NCI-H2081 (cell line): Measurements from ENCODE around the gene ISG15.

Experiments used
- DNase-seq, 2 experiments: peaks; one replicate each; lab custom pipeline; 2025; lab: John Stamatoyannopoulos, UW

The ISG15 gene

GRCh38 chr1:1013105-1013921 is at the start of gene ISG15:
ISG15 (plus strand) TSS chr1:1013497; CDS start chr1:1013574, 77 bp downstream.
- peak; percentile 29 to 74 for DNase-seq

DNA sequence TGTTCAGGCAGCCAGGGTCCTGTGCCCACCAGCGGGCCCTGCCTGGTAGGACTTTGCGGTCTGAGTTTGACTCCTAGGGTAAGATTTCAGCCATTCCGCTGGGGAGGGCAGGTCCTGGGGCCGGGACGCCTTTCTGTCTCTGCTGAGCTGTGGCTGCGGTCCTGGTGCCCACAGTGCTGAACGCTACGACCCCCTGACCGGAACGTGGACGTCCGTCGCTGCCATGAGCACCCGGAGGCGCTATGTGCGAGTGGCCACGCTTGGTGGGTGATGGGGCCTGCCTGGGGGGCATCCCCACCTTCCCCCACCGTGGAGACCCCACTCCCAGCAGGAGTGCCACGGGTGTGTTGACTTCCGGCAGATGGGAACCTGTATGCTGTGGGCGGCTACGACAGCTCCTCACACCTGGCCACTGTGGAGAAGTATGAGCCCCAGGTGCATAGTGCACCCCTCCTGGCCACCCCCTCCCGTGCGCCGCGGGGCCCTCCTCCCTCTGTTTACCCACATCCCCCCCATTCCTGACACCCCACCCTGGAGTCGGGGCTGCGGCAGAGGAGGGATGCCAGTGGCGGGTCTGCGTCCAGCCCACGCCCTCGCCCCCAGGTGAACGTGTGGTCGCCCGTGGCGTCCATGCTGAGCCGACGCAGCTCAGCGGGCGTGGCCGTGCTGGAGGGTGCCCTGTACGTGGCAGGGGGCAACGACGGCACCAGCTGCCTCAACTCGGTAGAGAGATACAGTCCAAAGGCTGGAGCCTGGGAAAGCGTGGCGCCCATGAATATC is 49.4 kb upstream of the ISG15 start:
- DNase-seq: no peak

DNA sequence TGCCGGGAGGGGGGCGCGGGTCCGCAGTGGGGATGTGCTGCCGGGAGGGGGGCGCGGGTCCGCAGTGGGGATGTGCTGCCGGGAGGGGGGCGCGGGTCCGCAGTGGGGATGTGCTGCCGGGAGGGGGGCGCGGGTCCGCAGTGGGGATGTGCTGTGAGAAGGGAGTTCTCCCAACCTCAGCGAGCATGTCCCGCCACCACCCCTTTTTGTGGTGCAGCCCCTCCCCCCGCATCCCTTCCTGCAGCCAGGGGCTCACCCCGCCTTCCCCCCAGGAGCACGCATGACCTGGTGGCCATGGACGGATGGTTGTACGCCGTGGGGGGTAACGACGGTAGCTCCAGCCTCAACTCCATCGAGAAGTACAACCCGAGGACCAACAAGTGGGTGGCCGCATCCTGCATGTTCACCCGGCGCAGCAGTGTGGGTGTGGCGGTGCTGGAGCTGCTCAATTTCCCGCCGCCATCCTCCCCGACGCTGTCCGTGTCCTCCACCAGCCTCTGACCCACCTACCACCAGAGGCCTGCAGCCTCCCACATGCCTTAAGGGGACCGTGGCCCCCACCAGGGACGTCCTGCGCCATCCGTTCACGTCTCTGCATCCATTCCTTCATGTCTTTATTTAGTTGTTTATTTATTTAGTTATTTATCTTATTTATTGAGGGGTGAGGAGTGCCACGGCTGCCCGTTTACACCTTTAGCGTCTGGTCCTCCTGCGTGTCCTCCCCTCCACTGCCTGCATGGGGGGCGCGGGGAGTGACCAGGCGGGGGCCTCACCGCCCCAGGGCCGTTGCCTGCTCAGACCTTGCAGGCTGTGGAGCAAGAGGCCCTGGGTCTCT is 48.4 kb upstream of the ISG15 start:
- no peak for DNase-seq

- DNase-seq: no peak
Observed at GRCh38 chr1:965526-966134, 47.7 kb upstream of the ISG15 start.

GRCh38 chr1:966135-966703 is 47.1 kb upstream of the ISG15 start, which contains the start of gene PLEKHN1:
PLEKHN1 (plus strand) TSS chr1:966482; CDS start chr1:966532, 50 bp downstream.
- no peak for DNase-seq

DNA sequence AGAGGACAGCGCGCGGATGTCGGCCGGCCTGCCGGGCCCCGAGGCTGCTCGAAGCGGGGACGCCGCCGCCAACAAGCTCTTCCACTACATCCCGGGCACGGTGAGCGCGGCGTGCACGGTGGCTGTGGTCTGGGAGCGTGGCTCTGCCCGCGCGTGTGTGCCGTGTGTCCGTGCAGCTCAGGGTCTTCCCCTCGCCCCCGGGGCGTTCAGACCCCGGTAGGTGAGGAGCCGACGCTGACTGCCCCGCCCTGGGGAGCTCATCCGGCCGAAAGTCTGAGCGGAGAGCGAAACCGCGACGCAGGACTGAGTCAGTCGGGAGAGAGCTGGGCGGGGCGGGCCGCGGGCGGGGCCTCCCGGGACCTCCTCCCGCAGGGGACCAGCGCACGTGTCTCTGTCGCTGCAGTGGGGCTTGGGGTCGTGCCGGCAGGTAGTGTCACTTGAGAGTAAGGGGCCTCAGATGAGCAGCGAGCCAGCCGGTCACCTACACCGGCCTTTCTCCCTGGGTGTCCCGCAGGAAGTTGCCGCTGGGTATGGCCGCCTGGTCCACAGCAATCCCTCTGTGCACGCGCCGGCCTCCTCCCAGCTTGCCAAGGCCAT is 46.5 kb upstream of the ISG15 start:
- DNase-seq: peak in 1 of 2 experiments; percentile 6

DNA sequence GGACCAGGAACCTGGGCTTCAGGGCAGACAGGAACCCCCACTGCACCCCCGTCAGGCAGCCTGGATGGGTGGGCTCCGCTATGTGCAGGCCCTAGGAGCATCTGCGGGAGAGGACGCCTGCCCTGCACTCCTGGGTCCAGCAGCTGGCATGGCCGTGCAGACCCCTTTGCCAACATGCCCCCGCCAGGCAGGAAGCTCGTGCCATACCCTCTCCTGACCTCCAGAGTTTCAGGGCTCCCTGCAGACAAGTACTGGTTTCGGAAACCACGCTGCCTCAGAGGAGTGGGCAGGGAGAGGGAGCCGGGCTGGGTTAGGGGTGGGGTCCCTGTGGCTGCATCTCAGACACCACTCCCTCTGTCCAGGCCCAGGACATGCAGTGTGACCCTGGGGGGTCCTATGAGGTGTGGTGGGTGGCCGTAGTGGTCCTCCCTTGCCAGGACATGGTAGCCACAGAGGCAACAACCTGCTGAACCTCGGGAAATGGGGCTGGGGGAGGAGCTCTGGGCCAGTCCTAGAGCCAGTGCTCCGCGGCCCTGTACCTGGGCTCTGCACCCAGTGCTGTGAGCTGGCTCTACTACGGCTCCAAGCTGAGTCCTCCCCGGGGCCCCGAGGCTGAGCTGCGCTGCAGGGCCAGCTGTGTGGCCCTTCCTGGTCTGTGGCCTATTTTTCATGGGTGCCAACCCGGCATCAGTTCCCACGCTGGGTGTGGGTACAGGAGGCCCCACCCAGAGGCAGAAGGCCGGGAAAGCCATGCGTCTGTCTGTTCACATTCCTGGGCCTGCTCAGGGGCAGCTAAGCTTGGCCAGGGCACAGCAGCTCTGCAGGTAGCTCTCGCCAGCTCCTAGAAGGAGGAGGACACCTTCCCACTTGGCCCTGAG is 45.6 kb upstream of the ISG15 start:
- DNase-seq: no peak

- DNase-seq: no peak
Observed at GRCh38 chr1:969260-969855, 43.9 kb upstream of the ISG15 start.

GRCh38 chr1:970242-970972 is 42.9 kb upstream of the ISG15 start:
- DNase-seq: no peak

DNA sequence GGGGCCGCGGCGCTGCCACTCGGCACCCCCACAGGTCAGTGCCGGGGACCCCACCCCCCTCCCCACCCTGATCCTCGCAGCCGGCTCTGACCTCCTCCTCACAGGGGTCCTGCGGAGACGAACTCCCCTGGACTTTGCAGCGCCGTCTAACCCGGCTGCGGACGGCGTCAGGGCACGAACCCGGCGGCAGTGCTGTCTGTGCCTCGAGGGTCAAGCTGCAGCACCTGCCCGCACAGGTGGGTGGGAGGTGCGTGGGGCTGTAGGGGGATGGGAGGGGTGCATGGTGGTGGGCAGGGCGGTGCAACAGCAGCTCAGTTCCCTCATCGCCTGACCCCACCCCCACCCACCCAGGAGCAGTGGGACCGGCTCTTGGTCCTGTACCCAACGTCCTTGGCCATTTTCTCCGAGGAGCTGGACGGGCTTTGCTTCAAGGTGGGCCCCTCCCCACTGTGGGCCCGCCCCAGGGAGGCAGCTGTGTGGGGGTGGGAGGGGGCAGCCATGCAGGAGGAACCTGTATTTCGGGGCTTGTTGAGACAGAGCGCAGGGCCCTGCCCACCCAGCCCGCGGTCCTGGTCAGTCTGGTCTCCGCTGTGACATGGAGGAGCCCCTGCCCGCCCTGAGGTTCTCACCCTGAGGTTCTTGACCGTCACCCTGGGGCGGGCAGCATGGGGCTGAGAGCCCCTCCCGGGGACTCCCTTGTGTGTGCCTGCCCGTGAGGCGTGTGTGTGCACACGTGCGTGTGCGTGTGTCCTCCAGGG is 42.1 kb upstream of the ISG15 start:
- no peak for DNase-seq

GRCh38 chr1:971751-972506 is 41.4 kb upstream of the ISG15 start:
- DNase-seq: no peak

DNA sequence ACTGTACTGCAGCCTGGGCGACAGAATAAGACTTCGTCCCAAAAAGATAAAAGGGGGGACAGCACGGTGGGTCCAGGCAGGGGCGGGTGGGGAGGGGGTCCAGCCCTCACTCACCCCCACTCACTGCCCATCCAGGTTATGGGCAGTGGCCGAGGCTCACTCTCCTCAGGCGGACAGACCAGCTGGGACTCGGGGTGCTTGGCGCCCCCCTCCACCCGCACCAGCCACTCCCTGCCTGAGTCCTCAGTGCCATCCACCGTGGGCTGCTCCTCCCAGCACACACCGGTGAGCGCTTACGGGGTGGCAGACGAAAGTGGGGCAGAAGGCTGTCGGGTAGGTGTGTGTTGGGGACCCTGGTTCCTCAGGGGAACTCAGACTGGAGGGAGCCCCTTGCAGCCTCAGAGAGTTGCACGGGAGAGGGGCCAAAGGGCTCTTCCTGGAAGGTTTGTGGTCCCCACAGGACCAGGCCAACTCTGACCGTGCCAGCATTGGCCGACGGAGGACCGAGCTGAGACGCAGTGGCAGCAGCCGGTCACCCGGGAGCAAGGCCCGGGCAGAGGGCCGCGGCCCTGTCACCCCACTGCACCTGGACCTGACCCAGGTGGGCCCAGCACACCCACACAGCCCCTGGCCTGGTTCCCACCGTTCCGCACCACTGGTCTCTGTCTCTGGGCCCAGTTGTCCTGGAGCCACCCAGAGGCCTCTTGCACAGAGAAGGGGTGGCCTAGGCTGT is 40.4 kb upstream of the ISG15 start:
- DNase-seq: no peak

GRCh38 chr1:973459-974292 is 39.6 kb upstream of the ISG15 start:
- DNase-seq: no peak

- DNase-seq: no peak
Observed at GRCh38 chr1:974293-974640, 39.0 kb upstream of the ISG15 start.

DNA sequence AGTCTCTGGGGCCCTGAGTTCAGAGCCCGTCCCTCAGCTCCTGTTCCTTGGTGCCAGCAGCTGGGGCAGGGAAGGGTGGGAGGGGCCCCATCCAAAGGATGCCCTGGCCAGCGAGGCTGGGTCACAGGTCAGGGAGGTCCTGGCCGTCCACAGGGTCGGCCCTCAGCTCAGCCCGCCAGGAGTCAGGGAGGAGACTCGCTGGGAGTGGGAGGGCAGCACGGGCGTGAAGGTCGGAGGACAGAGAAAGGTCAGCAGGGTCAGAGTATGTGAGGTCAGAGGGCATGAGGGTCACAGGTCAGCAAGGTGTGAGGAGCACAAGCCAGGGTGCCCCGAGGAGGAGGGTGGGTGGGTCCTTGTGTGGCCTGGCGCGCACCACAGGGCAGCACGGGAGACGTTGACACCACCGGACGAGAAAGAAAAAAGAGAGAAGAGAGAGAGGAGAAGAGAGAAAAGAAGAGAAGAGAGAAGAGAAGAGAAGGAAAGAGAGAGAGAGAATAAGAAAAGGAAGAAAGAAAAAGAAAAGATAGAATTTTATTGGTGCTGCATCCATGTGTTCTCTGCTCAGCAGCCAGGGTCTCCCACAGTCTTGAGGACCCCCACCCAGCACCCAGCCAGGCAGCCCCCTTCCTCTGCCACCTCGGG is 38.5 kb upstream of the ISG15 start:
- no peak for DNase-seq
